NB4 (cell line): ENCODE measurements around the gene ASIC3.

Experiments used
- DNase-seq: peaks from one replicate; pipeline ENCODE4 v3.0.0; 2010; ENCODE audit warnings: low read depth
- H3K4me3 ChIP-seq: one replicate; pipeline ENCODE4 v1.5.1; 2011; ENCODE audit warnings: mild to moderate bottlenecking, low read depth, low read length, moderate library complexity
- MAX ChIP-seq: IDR thresholded peaks from 2 replicates; pipeline ENCODE4 v1.6.1; 2011; ENCODE audit warnings: low read depth, low read length
- MYC ChIP-seq: IDR thresholded peaks from 2 replicates; pipeline ENCODE4 v1.6.1; 2011; ENCODE audit warnings: low read depth, low read length
- POLR2A ChIP-seq: IDR thresholded peaks from 2 replicates; pipeline ENCODE4 v1.6.1; 2011; ENCODE audit warnings: mild to moderate bottlenecking; ENCODE audit not compliant: insufficient read length; ENCODE audit errors: extremely low read depth
- TF ChIP-seq, protein P1 (sequence below): IDR thresholded peaks from one replicate; pipeline ENCODE4 v1.5.1; 2012; ENCODE audit warnings: low read depth, low read length

ASIC3 gene

GRCh38 chr7:151034312-151035025, 13.9 kb upstream of the ASIC3 start:
- no peak overlapping the region for H3K4me3 ChIP-seq
- no peak for TF ChIP-seq MAX
- TF ChIP-seq, protein P1, sequence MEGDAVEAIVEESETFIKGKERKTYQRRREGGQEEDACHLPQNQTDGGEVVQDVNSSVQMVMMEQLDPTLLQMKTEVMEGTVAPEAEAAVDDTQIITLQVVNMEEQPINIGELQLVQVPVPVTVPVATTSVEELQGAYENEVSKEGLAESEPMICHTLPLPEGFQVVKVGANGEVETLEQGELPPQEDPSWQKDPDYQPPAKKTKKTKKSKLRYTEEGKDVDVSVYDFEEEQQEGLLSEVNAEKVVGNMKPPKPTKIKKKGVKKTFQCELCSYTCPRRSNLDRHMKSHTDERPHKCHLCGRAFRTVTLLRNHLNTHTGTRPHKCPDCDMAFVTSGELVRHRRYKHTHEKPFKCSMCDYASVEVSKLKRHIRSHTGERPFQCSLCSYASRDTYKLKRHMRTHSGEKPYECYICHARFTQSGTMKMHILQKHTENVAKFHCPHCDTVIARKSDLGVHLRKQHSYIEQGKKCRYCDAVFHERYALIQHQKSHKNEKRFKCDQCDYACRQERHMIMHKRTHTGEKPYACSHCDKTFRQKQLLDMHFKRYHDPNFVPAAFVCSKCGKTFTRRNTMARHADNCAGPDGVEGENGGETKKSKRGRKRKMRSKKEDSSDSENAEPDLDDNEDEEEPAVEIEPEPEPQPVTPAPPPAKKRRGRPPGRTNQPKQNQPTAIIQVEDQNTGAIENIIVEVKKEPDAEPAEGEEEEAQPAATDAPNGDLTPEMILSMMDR, result no peak
- no peak for DNase-seq

DNA sequence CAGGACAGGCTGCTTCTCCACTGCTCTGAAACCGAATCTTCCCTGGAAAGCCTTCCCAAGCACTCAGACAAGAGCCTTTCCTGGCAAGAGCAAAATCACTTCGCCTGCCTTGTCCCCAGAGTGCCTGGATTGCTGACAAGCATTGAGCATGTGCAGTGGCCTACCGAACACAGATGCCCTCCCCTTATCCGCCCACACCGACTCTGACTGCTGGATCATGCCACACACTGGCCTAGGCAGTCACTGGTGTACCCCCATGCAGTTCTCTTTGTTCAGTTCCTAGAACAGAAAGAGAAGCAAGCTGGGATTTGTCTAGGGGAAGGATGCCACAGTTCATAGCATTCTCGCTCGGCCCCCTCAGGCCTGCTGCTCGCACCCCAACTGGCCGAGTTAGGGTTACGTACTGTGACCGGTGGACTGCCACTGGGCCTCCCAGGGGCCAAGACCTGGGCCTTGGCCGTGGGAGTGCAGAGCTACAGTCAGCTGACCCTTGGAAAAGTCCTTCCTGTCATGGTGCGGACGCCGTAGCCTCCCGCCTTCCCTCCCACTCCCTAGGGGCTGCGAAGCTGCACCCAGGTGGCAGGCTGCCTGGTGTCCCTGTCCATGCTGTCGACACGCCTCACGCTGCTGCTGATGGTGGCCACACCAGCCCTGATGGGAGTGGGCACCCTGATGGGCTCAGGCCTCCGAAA, 13.2 kb upstream of the ASIC3 start:
- H3K4me3 ChIP-seq, result no peak overlapping the region
- DNase-seq, result no peak
- TF ChIP-seq MYC (no peak), MAX (no peak), POLR2A (no peak)
- TF ChIP-seq, protein P1, result no peak

DNA sequence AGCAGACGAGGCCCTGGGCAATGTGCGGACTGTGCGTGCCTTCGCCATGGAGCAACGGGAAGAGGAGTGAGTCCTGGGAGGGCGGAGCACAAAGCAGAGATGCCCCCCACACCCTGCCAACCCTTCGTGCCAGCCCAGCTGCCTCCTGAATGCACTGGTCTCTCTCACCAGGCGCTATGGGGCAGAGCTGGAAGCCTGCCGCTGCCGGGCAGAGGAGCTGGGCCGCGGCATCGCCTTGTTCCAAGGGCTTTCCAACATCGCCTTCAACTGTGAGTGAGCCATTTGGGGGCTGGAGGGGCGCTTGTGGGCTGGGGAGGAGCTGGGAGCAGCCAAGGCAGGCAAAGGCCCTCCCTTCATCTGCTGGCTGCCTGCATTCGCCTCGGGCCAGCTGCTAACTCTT, 12.4 kb upstream of the ASIC3 start:
- DNase-seq, result no peak

DNA sequence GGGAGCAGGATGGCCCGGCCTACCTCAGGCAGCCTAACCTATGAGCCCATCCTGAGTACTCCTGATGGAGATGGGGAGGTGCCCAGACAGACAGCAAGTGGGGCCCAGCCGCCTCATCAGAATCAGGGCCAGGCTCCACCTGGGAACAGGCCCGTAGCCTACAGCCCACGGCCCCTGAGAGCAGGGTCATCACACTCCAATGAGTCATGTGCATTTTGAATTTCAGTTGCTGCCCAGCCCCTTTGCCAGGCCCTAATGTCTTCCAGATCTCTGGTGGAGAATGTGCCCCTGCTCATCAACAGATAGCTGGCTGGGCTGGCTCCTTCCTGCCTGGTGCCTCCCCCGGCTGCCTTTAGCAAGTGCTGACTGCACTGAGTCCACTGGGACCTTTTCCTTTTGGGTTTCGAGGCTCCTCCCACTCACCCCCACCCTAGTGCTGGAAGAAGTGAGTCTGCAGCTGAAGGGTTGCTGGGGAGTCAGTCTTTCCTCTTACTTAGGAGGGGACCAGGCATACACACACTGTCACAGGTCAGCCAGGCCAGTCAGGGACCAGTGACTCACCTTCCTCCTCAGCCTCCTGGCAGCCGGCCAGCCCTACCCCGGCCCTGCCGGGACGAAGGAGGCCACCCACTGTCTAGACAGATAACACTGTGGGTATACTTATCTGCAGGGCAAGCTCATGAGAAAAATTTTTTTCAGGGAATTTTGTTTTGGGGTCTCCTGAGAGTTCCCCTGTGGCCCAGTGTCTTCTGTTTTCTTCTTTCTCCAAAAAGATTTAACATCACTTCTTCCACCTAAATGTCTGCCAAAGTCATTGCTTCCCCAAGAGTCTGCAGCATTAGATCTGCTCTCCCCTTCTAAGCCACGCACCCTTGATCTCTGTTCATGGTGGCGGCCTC, 9.1 kb upstream of the ASIC3 start:
- DNase-seq, result peak; percentile 99
- no peak overlapping the region for H3K4me3 ChIP-seq
- no peak for TF ChIP-seq MYC
- TF ChIP-seq MAX, result peak; percentile 14; the same call in 1 of the 2 replicates
- TF ChIP-seq, protein P1, result no peak

More for the DNA sequence above, 12.4 kb upstream of the ASIC3 start:
- no peak overlapping the region for H3K4me3 ChIP-seq
- TF ChIP-seq POLR2A (no peak), MAX (no peak), MYC (no peak)
- TF ChIP-seq, protein P1, result no peak

- H3K4me3 ChIP-seq, result no peak overlapping the region
- TF ChIP-seq POLR2A (no peak), MAX (no peak), MYC (no peak)
- TF ChIP-seq, protein P1, result no peak
- peak; percentile 54 for DNase-seq
Observed at GRCh38 chr7:151039850-151040548, 8.3 kb upstream of the ASIC3 start.
